ENCODE measurements around the gene SMAD3. TPM values are rescaled to one million over a fixed set of nuclear protein-coding genes. Genes with fewer than 3 reads are reported as not detected.

SMAD3 gene
- total and polyA plus RNA-seq, 4 donors, result 4.0 to 12.2 (median 5.5) TPM

- no peaks in the 10 kb centered on the region for H3K9me3 ChIP-seq (ENCODE audit: control insufficient read depth in 4 of 4, low read length in 3 of 4)
- 96% methylated on average over 6 of the region's 6 CpGs for WGBS
- H3K4me3 ChIP-seq (ENCODE audit: low read depth in 1 of 3, low read length in 3 of 3), result no peak overlapping the region
- TF ChIP-seq RAD21 (IDR thresholded peaks at IDR 0.05) (no peak), RXRA (IDR thresholded peaks at IDR 0.05) (no peak), TAF1 (conservative IDR thresholded peaks at IDR 0.05) (no peak), FOXA1 (IDR thresholded peaks at IDR 0.05) (no peak), SP1 (IDR thresholded peaks at IDR 0.05) (no peak), YY1 (IDR thresholded peaks at IDR 0.05) (no peak)
- H3K27me3 ChIP-seq (ENCODE audit: control insufficient read depth in 4 of 4, insufficient read depth in 4 of 4, low read length in 3 of 4), result no peaks in the 10 kb centered on the region
- no peak overlapping the region for H3K9ac ChIP-seq (ENCODE audit: low read depth in 1 of 2, low read length in 2 of 2)
- H3K27ac ChIP-seq (ENCODE audit: low read depth in 1 of 2, low read length in 2 of 2), result no peak overlapping the region
- H3K36me3 ChIP-seq (ENCODE audit: control insufficient read depth in 4 of 4, insufficient read depth in 3 of 4, low read depth in 1 of 4, low read length in 3 of 4), result peaks cover 0 to 22% (median 4%) of the 10 kb centered on the region in 4 donors
- peaks cover 0 to 16% (median 7%) of the 10 kb centered on the region in 4 donors for H3K4me1 ChIP-seq (ENCODE audit: control insufficient read depth in 4 of 4, insufficient read depth in 4 of 4, low read length in 3 of 4)
- no peak for DNase-seq (ENCODE audit: low spot score)
These were observed 97.8 kb downstream of the SMAD3 start for GRCh38 chr15:67163180-67163579.

DNA sequence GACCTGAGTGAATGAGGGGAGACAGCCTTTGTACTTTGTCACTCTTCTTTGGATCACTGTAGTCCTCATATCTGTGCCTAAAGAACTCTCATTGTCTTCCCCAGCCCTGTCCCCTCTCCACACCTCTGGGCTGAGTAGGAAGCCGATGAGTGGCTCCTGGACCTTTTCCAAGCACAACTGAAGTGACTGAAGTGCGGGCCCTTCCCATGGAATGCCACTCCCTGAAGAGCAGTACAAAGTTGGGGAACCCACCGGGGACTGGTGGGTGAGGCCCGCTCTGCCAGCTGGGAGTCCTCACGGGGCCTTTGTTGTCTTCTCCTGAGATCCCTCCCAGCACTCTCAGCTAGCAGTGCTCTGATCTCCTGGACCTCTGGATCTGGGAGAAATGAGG is 99.0 kb downstream of the SMAD3 start:
- Histone ChIP-seq H3K36me3 (ENCODE audit: control insufficient read depth in 4 of 4, insufficient read depth in 3 of 4, low read depth in 1 of 4, low read length in 3 of 4) (peaks cover 2 to 22% (median 5%) of the 10 kb centered on the region in 4 donors), H3K9me3 (ENCODE audit: control insufficient read depth in 4 of 4, low read length in 3 of 4) (no peaks in the 10 kb centered on the region), H3K27ac (ENCODE audit: low read depth in 1 of 2, low read length in 2 of 2) (no peak overlapping the region), H3K4me3 (ENCODE audit: low read depth in 1 of 3, low read length in 3 of 3) (no peak overlapping the region), H3K27me3 (ENCODE audit: control insufficient read depth in 4 of 4, insufficient read depth in 4 of 4, low read length in 3 of 4) (no peaks in the 10 kb centered on the region), H3K9ac (ENCODE audit: low read depth in 1 of 2, low read length in 2 of 2) (no peak overlapping the region), H3K4me1 (ENCODE audit: control insufficient read depth in 4 of 4, insufficient read depth in 4 of 4, low read length in 3 of 4) (peaks cover 0 to 18% (median 7%) of the 10 kb centered on the region in 4 donors)
- DNase-seq (ENCODE audit: low spot score), result no peak
- WGBS, result 89% methylated on average over 5 of the region's 5 CpGs
- no peak for TF ChIP-seq RXRA (IDR thresholded peaks at IDR 0.05)
- TF ChIP-seq, protein P1, sequence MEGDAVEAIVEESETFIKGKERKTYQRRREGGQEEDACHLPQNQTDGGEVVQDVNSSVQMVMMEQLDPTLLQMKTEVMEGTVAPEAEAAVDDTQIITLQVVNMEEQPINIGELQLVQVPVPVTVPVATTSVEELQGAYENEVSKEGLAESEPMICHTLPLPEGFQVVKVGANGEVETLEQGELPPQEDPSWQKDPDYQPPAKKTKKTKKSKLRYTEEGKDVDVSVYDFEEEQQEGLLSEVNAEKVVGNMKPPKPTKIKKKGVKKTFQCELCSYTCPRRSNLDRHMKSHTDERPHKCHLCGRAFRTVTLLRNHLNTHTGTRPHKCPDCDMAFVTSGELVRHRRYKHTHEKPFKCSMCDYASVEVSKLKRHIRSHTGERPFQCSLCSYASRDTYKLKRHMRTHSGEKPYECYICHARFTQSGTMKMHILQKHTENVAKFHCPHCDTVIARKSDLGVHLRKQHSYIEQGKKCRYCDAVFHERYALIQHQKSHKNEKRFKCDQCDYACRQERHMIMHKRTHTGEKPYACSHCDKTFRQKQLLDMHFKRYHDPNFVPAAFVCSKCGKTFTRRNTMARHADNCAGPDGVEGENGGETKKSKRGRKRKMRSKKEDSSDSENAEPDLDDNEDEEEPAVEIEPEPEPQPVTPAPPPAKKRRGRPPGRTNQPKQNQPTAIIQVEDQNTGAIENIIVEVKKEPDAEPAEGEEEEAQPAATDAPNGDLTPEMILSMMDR (IDR thresholded peaks at IDR 0.05; ENCODE audit: low read depth, low read length, missing input control), result no peak
- TF ChIP-seq MAX (IDR thresholded peaks at IDR 0.05), result no peak
- TF ChIP-seq HNF4G (IDR thresholded peaks at IDR 0.05), result no peak
- no peak for TF ChIP-seq TAF1 (conservative IDR thresholded peaks at IDR 0.05)
- no peak for TF ChIP-seq YY1 (IDR thresholded peaks at IDR 0.05)
- TF ChIP-seq FOXA1 (IDR thresholded peaks at IDR 0.05), result no peak
- no peak for TF ChIP-seq GABPA (IDR thresholded peaks at IDR 0.05 in 1 of 2, conservative IDR thresholded peaks at IDR 0.05 in 1 of 2)
- no peak for TF ChIP-seq ZBTB33 (IDR thresholded peaks at IDR 0.05)
- TF ChIP-seq RAD21 (IDR thresholded peaks at IDR 0.05), result no peak
- TF ChIP-seq JUND (IDR thresholded peaks at IDR 0.05), result no peak

- Histone ChIP-seq H3K27me3 (ENCODE audit: control insufficient read depth in 4 of 4, insufficient read depth in 4 of 4, low read length in 3 of 4) (no peaks in the 10 kb centered on the region), H3K36me3 (ENCODE audit: control insufficient read depth in 4 of 4, insufficient read depth in 3 of 4, low read depth in 1 of 4, low read length in 3 of 4) (peaks cover 4 to 24% (median 5%) of the 10 kb centered on the region in 4 donors), H3K9me3 (ENCODE audit: control insufficient read depth in 4 of 4, low read length in 3 of 4) (no peaks in the 10 kb centered on the region), H3K4me1 (ENCODE audit: control insufficient read depth in 4 of 4, insufficient read depth in 4 of 4, low read length in 3 of 4) (peaks cover 0 to 18% (median 7%) of the 10 kb centered on the region in 4 donors), H3K27ac (ENCODE audit: low read depth in 1 of 2, low read length in 2 of 2) (no peak overlapping the region), H3K9ac (ENCODE audit: low read depth in 1 of 2, low read length in 2 of 2) (no peak overlapping the region), H3K4me3 (ENCODE audit: low read depth in 1 of 3, low read length in 3 of 3) (no peak overlapping the region)
- DNase-seq (ENCODE audit: low spot score), result no peak
- WGBS, result 86% methylated on average over 17 of the region's 17 CpGs
- TF ChIP-seq FOXA1 (IDR thresholded peaks at IDR 0.05), result no peak
- no peak for TF ChIP-seq SP1 (IDR thresholded peaks at IDR 0.05)
- no peak for TF ChIP-seq YY1 (IDR thresholded peaks at IDR 0.05)
- no peak for TF ChIP-seq EGR1 (IDR thresholded peaks at IDR 0.05; ENCODE audit: low read depth in 2 of 2)
- no peak for TF ChIP-seq ZBTB33 (IDR thresholded peaks at IDR 0.05)
- TF ChIP-seq HNF4A (conservative IDR thresholded peaks at IDR 0.05), result no peak
- no peak for TF ChIP-seq NR2F2 (IDR thresholded peaks at IDR 0.05)
- no peak for TF ChIP-seq MAX (IDR thresholded peaks at IDR 0.05)
- no peak for TF ChIP-seq JUND (IDR thresholded peaks at IDR 0.05)
- TF ChIP-seq GABPA (IDR thresholded peaks at IDR 0.05 in 1 of 2, conservative IDR thresholded peaks at IDR 0.05 in 1 of 2), result no peak
- TF ChIP-seq FOXA2 (IDR thresholded peaks at IDR 0.05), result no peak
- no peak for TF ChIP-seq HNF4G (IDR thresholded peaks at IDR 0.05)
- TF ChIP-seq RXRA (IDR thresholded peaks at IDR 0.05), result no peak
These were observed 99.4 kb downstream of the SMAD3 start for GRCh38 chr15:67164811-67165253.

Measured in liver (tissue), 9 donors.